OCI-LY1 (cell line): ENCODE measurements around the gene NEGR1.

Experiments used
- H2AFZ ChIP-seq: fragments of 200-600 bp; sonication (generic), shearing (Covaris generic); 2 replicates; pipeline ENCODE4 v1.6.0; 2014; ENCODE audit warnings: antibody characterized with exemption, mild to moderate bottlenecking, low read length
- H3F3A ChIP-seq: fragments of 200-600 bp; sonication (generic), shearing (Covaris generic); 2 replicates; pipeline ENCODE4 v1.6.0; 2014; ENCODE audit warnings: mild to moderate bottlenecking, antibody characterized with exemption, low read length, moderate library complexity; ENCODE audit not compliant: insufficient read depth
- H3K27ac ChIP-seq: fragments of 200-600 bp; sonication (generic); 2 replicates; pipeline ENCODE4 v1.5.1; 2014; ENCODE audit warnings: low read length, mixed run types, mild to moderate bottlenecking, low read depth; ENCODE audit not compliant: poor library complexity, severe bottlenecking
- H3K27me3 ChIP-seq: fragments of 200-600 bp; sonication (generic); 2 replicates; pipeline ENCODE4 v1.6.0; 2014; ENCODE audit warnings: antibody characterized with exemption, mild to moderate bottlenecking, low read length, moderate library complexity; ENCODE audit not compliant: insufficient read depth
- H3K36me3 ChIP-seq: fragments of 200-600 bp; sonication (generic); 2 replicates; pipeline ENCODE4 v1.6.1; 2014; ENCODE audit warnings: mild to moderate bottlenecking, antibody characterized with exemption, low read length, moderate library complexity, mixed read lengths; ENCODE audit not compliant: insufficient read depth
- H3K4me1 ChIP-seq: fragments of 200-600 bp; sonication (generic); 2 replicates; pipeline ENCODE4 v1.5.1; 2014; ENCODE audit warnings: mild to moderate bottlenecking, low read length, moderate library complexity; ENCODE audit not compliant: insufficient read depth, severe bottlenecking
- H3K4me2 ChIP-seq: fragments of 200-600 bp; sonication (generic), shearing (Covaris generic); 2 replicates; pipeline ENCODE4 v1.6.1; 2014; ENCODE audit warnings: low read length
- H3K4me3 ChIP-seq: fragments of 200-600 bp; sonication (generic); 2 replicates; pipeline ENCODE4 v1.5.1; 2014; ENCODE audit warnings: low read length, low read depth, mild to moderate bottlenecking, mixed read lengths; ENCODE audit not compliant: poor library complexity, severe bottlenecking
- H3K79me2 ChIP-seq: fragments of 200-600 bp; shearing (Covaris generic); 2 replicates; pipeline ENCODE4 v1.6.1; 2016; ENCODE audit warnings: mixed run types, low read length, mixed read lengths; ENCODE audit not compliant: insufficient read depth
- H3K9ac ChIP-seq: fragments of 200-600 bp; sonication (generic), shearing (Covaris generic); 2 replicates; pipeline ENCODE4 v1.6.1; 2014; ENCODE audit warnings: mild to moderate bottlenecking, low read length, mixed read lengths
- H3K9me2 ChIP-seq: fragments of 200-600 bp; sonication (generic), shearing (Covaris generic); 2 replicates; pipeline ENCODE4 v1.6.1; 2014; ENCODE audit warnings: low read depth, mild to moderate bottlenecking, low read length, mixed read lengths
- H3K9me3 ChIP-seq: fragments of 200-600 bp; shearing (Covaris generic); 2 replicates; pipeline ENCODE4 v1.6.1; 2014; ENCODE audit warnings: low read length, mixed read lengths
- H4K20me1 ChIP-seq: fragments of 200-600 bp; sonication (generic), shearing (Covaris generic); 2 replicates; pipeline ENCODE4 v1.6.0; 2016; ENCODE audit warnings: mild to moderate bottlenecking, low read length; ENCODE audit not compliant: insufficient read depth
- CTCF ChIP-seq: fragments of 200-600 bp; sonication (generic), shearing (Covaris generic); IDR thresholded peaks from 2 replicates; pipeline ENCODE4 v1.5.1; 2017; ENCODE audit warnings: mild to moderate bottlenecking, antibody characterized with exemption, low read length, moderate library complexity, mixed read lengths
- EZH2 ChIP-seq: fragments of 200-600 bp; sonication (generic), shearing (Covaris generic); IDR thresholded peaks from 2 replicates; pipeline ENCODE4 v1.8.0; 2017; ENCODE audit warnings: borderline replicate concordance, mixed run types, mild to moderate bottlenecking, antibody characterized with exemption, low read length, moderate library complexity, mixed read lengths

Gene NEGR1

GRCh38 chr1:71717186-71717585 lies 565.2 kb downstream of the NEGR1 start:
- Histone ChIP-seq H3F3A (no peaks in the 10 kb centered on the region), H3K4me3 (no peak overlapping the region), H2AFZ (no peak overlapping the region), H3K9me2 (no peaks in the 10 kb centered on the region), H3K4me1 (no peaks in the 10 kb centered on the region), H3K27me3 (no peaks in the 10 kb centered on the region), H3K9ac (no peak overlapping the region), H3K9me3 (no peaks in the 10 kb centered on the region), H3K4me2 (no peak overlapping the region), H3K36me3 (no peaks in the 10 kb centered on the region), H3K79me2 (no peaks in the 10 kb centered on the region), H4K20me1 (no peaks in the 10 kb centered on the region), H3K27ac (no peak overlapping the region)
- TF ChIP-seq CTCF = no peak
- no peak for TF ChIP-seq EZH2

- H2AFZ ChIP-seq = no peak overlapping the region
- no peak overlapping the region for H3K9ac ChIP-seq
- TF ChIP-seq CTCF (no peak), EZH2 (no peak)
- H4K20me1 ChIP-seq = no peaks in the 10 kb centered on the region
- no peaks in the 10 kb centered on the region; the same call in 1 of the 2 replicates for H3K9me2 ChIP-seq
- no peaks in the 10 kb centered on the region for H3K4me1 ChIP-seq
- H3K79me2 ChIP-seq = no peaks in the 10 kb centered on the region
- no peak overlapping the region for H3K27ac ChIP-seq
- H3K4me3 ChIP-seq = no peak overlapping the region
- no peak overlapping the region for H3K4me2 ChIP-seq
- H3K27me3 ChIP-seq = no peaks in the 10 kb centered on the region
- no peaks in the 10 kb centered on the region for H3K9me3 ChIP-seq
- no peaks in the 10 kb centered on the region for H3F3A ChIP-seq
- no peaks in the 10 kb centered on the region for H3K36me3 ChIP-seq
Measured at GRCh38 chr1:71711456-71711855, 570.9 kb downstream of the NEGR1 start.

- H3K27ac ChIP-seq = no peak overlapping the region
- H3K9ac ChIP-seq = no peak overlapping the region
- no peak overlapping the region for H2AFZ ChIP-seq
Measured at GRCh38 chr1:71706029-71706671, 576.2 kb downstream of the NEGR1 start.

GRCh38 chr1:71698186-71698585 lies 584.2 kb downstream of the NEGR1 start:
- no peaks in the 10 kb centered on the region for H3F3A ChIP-seq
- H4K20me1 ChIP-seq = no peaks in the 10 kb centered on the region
- no peak overlapping the region for H2AFZ ChIP-seq
- no peaks in the 10 kb centered on the region for H3K36me3 ChIP-seq
- H3K27me3 ChIP-seq = no peaks in the 10 kb centered on the region
- no peaks in the 10 kb centered on the region for H3K9me3 ChIP-seq
- no peak overlapping the region for H3K4me3 ChIP-seq
- H3K79me2 ChIP-seq = no peaks in the 10 kb centered on the region
- no peak overlapping the region for H3K27ac ChIP-seq
- H3K9ac ChIP-seq = no peak overlapping the region
- TF ChIP-seq EZH2 = no peak
- no peak for TF ChIP-seq CTCF
- no peaks in the 10 kb centered on the region for H3K9me2 ChIP-seq
- H3K4me2 ChIP-seq = no peak overlapping the region
- H3K4me1 ChIP-seq = no peaks in the 10 kb centered on the region

More at GRCh38 chr1:71706029-71706671, 576.2 kb downstream of the NEGR1 start:
- H3K4me1 ChIP-seq = no peaks in the 10 kb centered on the region
- no peak overlapping the region for H3K4me2 ChIP-seq
- TF ChIP-seq EZH2 = no peak
- H3K27me3 ChIP-seq = no peaks in the 10 kb centered on the region
- no peaks in the 10 kb centered on the region for H3K9me3 ChIP-seq
- no peaks in the 10 kb centered on the region for H3F3A ChIP-seq
- H4K20me1 ChIP-seq = no peaks in the 10 kb centered on the region
- H3K9me2 ChIP-seq = no peaks in the 10 kb centered on the region
- no peak overlapping the region for H3K4me3 ChIP-seq
- H3K79me2 ChIP-seq = no peaks in the 10 kb centered on the region
- H3K36me3 ChIP-seq = no peaks in the 10 kb centered on the region
